K562 (cell line): ENCODE measurements around the gene TRIO. TPM values are rescaled to one million over a fixed set of nuclear protein-coding genes. Genes with fewer than 3 reads are reported as not detected.

ENCODE experiments used
- ATAC-seq: fragments of 200-7000 bp; cut with Tn5 transposase; 3 replicates; pipeline ENCODE4 v1.9.1; 2020; ENCODE audit warnings: moderate library complexity
- BruUV-seq: library from RNA; stranded (reverse); fragments of 400-500 nt; replicated peaks from 2 replicates; lab custom pipeline; 2021; lab: Mats Ljungman, UMichigan
- CTCF ChIA-PET: fragments of 300-600 bp; formaldehyde crosslinking; extraction: SDS; loops from one replicate; lab custom pipeline; 2021; ENCODE audit warnings: low intra/inter-chr PET ratio; lab: Yijun Ruan, JAX
- POLR2A ChIA-PET: fragments of 300-600, 350-650 bp; sonication (Branson Sonifier 250); formaldehyde crosslinking; extraction: SDS; loops from one replicate; lab custom pipeline; 2021; ENCODE audit warnings: antibody characterized with exemption, inconsistent platforms; lab: Yijun Ruan, JAX
- DNase-seq, 4 experiments: peaks; one replicate each; pipeline versions ENCODE4 v3.0.0 to v3.0.0-alpha.2; 2011 to 2018; ENCODE audit warnings: low spot score in 3 of 4, mixed read lengths in 3 of 4; ENCODE audit errors: extremely low read depth in 1 of 4
- FAIRE-seq: peaks from 2 replicates; lab custom pipeline; 2011; peaks lifted over from hg19 to GRCh38; lab: Jason Lieb, UNC
- H2AFZ ChIP-seq: 2 replicates; pipeline ENCODE4 v1.6.0; 2011; ENCODE audit warnings: low read depth, low read length, control low read depth, inconsistent platforms
- H3K27ac ChIP-seq: fragments of 200-600 bp; 3 replicates; pipeline ENCODE4 v1.8.0; 2011; ENCODE audit warnings: low read depth, mild to moderate bottlenecking, control low read depth, inconsistent platforms, low read length, moderate library complexity, mixed read lengths; ENCODE audit errors: extremely low read depth
- H3K27me3 ChIP-seq, 2 experiments: fragments of 300-600 bp in 1 of 2; 2 replicates in 1 of 2; 3 replicates in 1 of 2; pipeline versions ENCODE4 v1.6.0 to v1.8.0; 2011; ENCODE audit warnings: inconsistent platforms in 2 of 2, low read length in 2 of 2, mild to moderate bottlenecking in 1 of 2, mixed read lengths in 1 of 2, moderate library complexity in 1 of 2; ENCODE audit not compliant: control insufficient read depth in 2 of 2, insufficient read depth in 2 of 2
- H3K36me3 ChIP-seq: fragments of 300-600 bp; 3 replicates; pipeline ENCODE4 v1.8.0; 2011; ENCODE audit warnings: mild to moderate bottlenecking, low read length, inconsistent platforms; ENCODE audit not compliant: control insufficient read depth, insufficient read depth
- H3K4me1 ChIP-seq, 2 experiments: fragments of 200-600 bp in 1 of 2; replicated peaks in 1 of 2; 2 replicates in 1 of 2; 3 replicates in 1 of 2; pipeline versions ENCODE4 v1.5.1 to v1.8.0; 2011; ENCODE audit warnings: inconsistent platforms in 2 of 2, low read length in 2 of 2, mild to moderate bottlenecking in 1 of 2, mixed read lengths in 1 of 2, moderate library complexity in 1 of 2; ENCODE audit not compliant: control insufficient read depth in 2 of 2, insufficient read depth in 2 of 2
- H3K4me2 ChIP-seq: 2 replicates; pipeline ENCODE4 v1.6.1; 2011; ENCODE audit warnings: low read length, control low read depth, inconsistent platforms, mixed read lengths; ENCODE audit not compliant: insufficient read depth
- H3K4me3 ChIP-seq: fragments of 200-600 bp; sonication (generic), shearing (Covaris generic); 2 replicates; pipeline ENCODE4 v1.5.1; 2016; ENCODE audit warnings: control low read depth, inconsistent platforms
- H3K79me2 ChIP-seq: fragments of 200-600 bp; 3 replicates; pipeline ENCODE4 v1.8.0; 2011; ENCODE audit warnings: low read length, inconsistent platforms; ENCODE audit not compliant: control insufficient read depth, insufficient read depth
- H3K9ac ChIP-seq, 2 experiments: 2 replicates each; pipeline versions ENCODE4 v1.6.0 to v1.6.1; 2011; ENCODE audit warnings: low read depth in 2 of 2, low read length in 2 of 2, control low read depth in 1 of 2, inconsistent platforms in 1 of 2, mild to moderate bottlenecking in 1 of 2, mixed read lengths in 1 of 2; ENCODE audit not compliant: insufficient read depth in 1 of 2
- H3K9me1 ChIP-seq: one replicate; pipeline ENCODE4 v1.6.0; 2011; ENCODE audit warnings: inconsistent platforms, mild to moderate bottlenecking, low read length, moderate library complexity; ENCODE audit not compliant: control insufficient read depth, insufficient read depth
- H3K9me3 ChIP-seq: replicated peaks from 2 replicates; pipeline ENCODE4 v1.5.1; 2011; ENCODE audit warnings: low read depth, low read length, inconsistent platforms; ENCODE audit not compliant: control insufficient read depth, insufficient read depth
- H4K20me1 ChIP-seq: replicated peaks from 2 replicates; pipeline ENCODE4 v1.6.1; 2011; ENCODE audit warnings: low read length, inconsistent platforms, mixed read lengths; ENCODE audit not compliant: control insufficient read depth, insufficient read depth
- BACH1 ChIP-seq: fragments of 200-800 bp; sonication (Bioruptor generic); IDR thresholded peaks from 2 replicates; pipeline ENCODE4 v1.6.1; 2016; ENCODE audit warnings: missing genetic modification characterization, missing compliant biosample characterization
- ETV5 ChIP-seq: sonication (generic); formaldehyde crosslinking; IDR thresholded peaks from 2 replicates; pipeline ENCODE4 v1.4.0; 2020; ENCODE audit warnings: low read depth, mild to moderate bottlenecking, missing genetic modification reagents
- HBP1 ChIP-seq: fragments of 450-650 bp; formaldehyde crosslinking; IDR thresholded peaks from 2 replicates; pipeline ENCODE4 v1.4.0; 2022; ENCODE audit warnings: missing genetic modification characterization
- HMGN3 ChIP-seq: IDR thresholded peaks from 2 replicates; pipeline ENCODE4 v1.6.1; 2011; ENCODE audit warnings: borderline replicate concordance, low read depth, mild to moderate bottlenecking, mixed read lengths, low read length; ENCODE audit not compliant: insufficient read length; ENCODE audit errors: extremely low read depth
- HNRNPK ChIP-seq: fragments of 200-400 bp; formaldehyde crosslinking; IDR thresholded peaks from one replicate; pipeline ENCODE4 v1.6.1; 2018; ENCODE audit warnings: mild to moderate bottlenecking, low read depth, low read length; ENCODE audit not compliant: poor library complexity, severe bottlenecking
- KDM5B ChIP-seq: fragments of 200-600 bp; sonication (generic); IDR thresholded peaks from 2 replicates; pipeline ENCODE4 v1.6.1; 2012; ENCODE audit warnings: low read depth, mild to moderate bottlenecking, moderate library complexity, low read length, control low read depth, inconsistent platforms; ENCODE audit not compliant: insufficient replicate concordance
- NFIC ChIP-seq: fragments of 450-650 bp; IDR thresholded peaks from 2 replicates; pipeline ENCODE4 v1.6.1; 2017; ENCODE audit warnings: mild to moderate bottlenecking, inconsistent platforms
- NFIX ChIP-seq: fragments of 250-450 bp; sonication (Bioruptor Pico); IDR thresholded peaks from 2 replicates; pipeline ENCODE4 v1.4.0; 2020; ENCODE audit warnings: low read depth, mild to moderate bottlenecking, moderate library complexity
- SMARCB1 ChIP-seq: IDR thresholded peaks from 2 replicates; pipeline ENCODE4 v1.6.1; 2011; ENCODE audit warnings: improper control_type of control experiment, low read depth; ENCODE audit not compliant: insufficient read length
- TEAD4 ChIP-seq, 2 experiments: sonication (generic) in 1 of 2; formaldehyde crosslinking in 1 of 2; IDR thresholded peaks; 2 replicates each; pipeline versions ENCODE4 v1.6.1 to v1.8.0; 2012 to 2022; ENCODE audit warnings: borderline replicate concordance in 1 of 2, inconsistent platforms in 1 of 2, low read length in 1 of 2, mild to moderate bottlenecking in 1 of 2, missing genetic modification reagents in 1 of 2
- ZBTB17 ChIP-seq: fragments of 450-650 bp; formaldehyde crosslinking; IDR thresholded peaks from 2 replicates; pipeline ENCODE4 v1.4.0; 2020; ENCODE audit warnings: mild to moderate bottlenecking
- ZKSCAN1 ChIP-seq: fragments of 150-350 bp; IDR thresholded peaks from 2 replicates; pipeline ENCODE4 v1.6.1; 2016; ENCODE audit warnings: low read depth, low read length
- ZNF449 ChIP-seq: fragments of 250-450 bp; sonication (Bioruptor Pico); IDR thresholded peaks from 2 replicates; pipeline ENCODE4 v1.8.0; 2022; ENCODE audit warnings: moderate library complexity, mild to moderate bottlenecking, inconsistent platforms
- WGBS: fragments of 100-300 bp; shearing (Covaris generic); methylation state at CpG from one replicate; pipeline ENCODE4 v1.1.6; 2016; ENCODE audit warnings: low coverage, mixed read lengths; ENCODE audit not compliant: insufficient coverage; ENCODE audit errors: missing lambda C conversion rate; 5-methylcytosine and 5-hydroxymethylcytosine counted together
- in situ Hi-C: fragments of 300-500 bp; cut with MboI; formaldehyde crosslinking; loops from 4 replicates; pipeline ENCODE4 v1.15.0; 2018; ENCODE audit warnings: inconsistent platforms, mixed read lengths
- intact Hi-C: fragments of 100-400 bp; cut with micrococcal nuclease; formaldehyde crosslinking; loops from 2 replicates; pipeline ENCODE4 v1.14.2; 2022
- polyA plus RNA-seq, 8 experiments: library from polyadenylated mRNA; depleted of rRNA in 4 of 8; stranded (reverse) in 5 of 8; unstranded in 3 of 8; fragments of >200 nt; fragmentation: Nextera tagmentation in 2 of 8; fragmentation: Illumina TruSeq in 1 of 8; extraction: Ambion mirVana in 2 of 8; extraction: Trizol in 1 of 8; gene quantifications; 2 replicates each; pipeline versions ENCODE4 v1.2.1 to v1.2.3, GENCODE V29; 2011 to 2014; ENCODE audit warnings: inconsistent platforms in 1 of 8, missing spikeins in 1 of 8
- total RNA-seq, 7 experiments: library from RNA; depleted of rRNA in 6 of 7; stranded (reverse); fragments of >200 nt in 6 of 7; fragmentation: Illumina TruSeq in 2 of 7; extraction: Trizol in 2 of 7; gene quantifications; 2 replicates each; pipeline versions ENCODE4 v1.2.1 to v1.2.3, GENCODE V29; 2011 to 2021; ENCODE audit warnings: low replicate concordance in 1 of 7
- TF ChIP-seq, protein P1 (sequence below): sonication (generic); formaldehyde crosslinking; IDR thresholded peaks from 2 replicates; pipeline ENCODE4 v1.8.0; 2023; ENCODE audit warnings: missing genetic modification reagents, mild to moderate bottlenecking, borderline replicate concordance

TRIO gene
- total and polyA plus RNA-seq, 9 of the 15 experiments (the other 6 are each of a cell fraction or from before 2014, with no cell fraction given), result 0.24 to 5.0 (median 1.1) TPM

DNA sequence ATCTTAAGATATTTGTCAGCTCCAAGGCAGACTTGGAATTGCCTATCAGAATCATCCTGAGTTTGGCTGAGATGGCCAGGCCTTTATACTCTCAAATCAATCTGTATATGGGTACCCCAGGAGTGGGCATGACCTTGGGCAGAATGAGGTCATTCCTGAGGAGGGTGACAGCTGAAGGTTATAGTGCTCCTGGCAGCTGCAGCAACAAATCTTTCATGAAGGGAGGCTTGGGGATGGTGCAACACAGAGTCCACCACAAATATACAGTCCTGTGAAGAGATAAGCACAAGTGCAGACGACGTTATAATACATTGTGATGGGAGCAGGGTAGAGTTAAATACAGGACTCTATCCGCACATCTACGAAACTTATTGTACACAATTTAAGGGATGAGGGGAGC, 21.1 kb upstream of the TRIO start:
- Histone ChIP-seq H3K27ac (no peak overlapping the region), H4K20me1 (no peaks in the 10 kb centered on the region), H3K27me3 (peaks cover 0 to 4% of the 10 kb centered on the region in 2 experiments; a peak in 1 of 5 replicates), H3K79me2 (no peaks in the 10 kb centered on the region), H3K9ac (no peak overlapping the region), H3K4me3 (no peak overlapping the region), H3K36me3 (no peaks in the 10 kb centered on the region), H3K4me2 (no peak overlapping the region), H2AFZ (no peak overlapping the region), H3K4me1 (no peaks in the 10 kb centered on the region), H3K9me3 (no peaks in the 10 kb centered on the region), H3K9me1 (no peaks in the 10 kb centered on the region)
- no peak for DNase-seq
- no peak for FAIRE-seq
- in situ Hi-C loops (no loop called here), intact Hi-C loops (no loop called here)
- 2% methylated on average over 4 of the region's 4 CpGs for WGBS
- CTCF ChIA-PET, result no interaction called here
- ATAC-seq, result no peak
- POLR2A ChIA-PET, result no interaction called here
- no TSS peak for BruUV-seq
- TF ChIP-seq ZKSCAN1 (no peak), ZBTB17 (CRISPR knock-in tag) (no peak), NFIC (no peak), SMARCB1 (no peak), KDM5B (no peak), ETV5 (CRISPR knock-in tag) (no peak), HMGN3 (no peak), HBP1 (CRISPR knock-in tag) (no peak), HNRNPK (no peak), NFIX (CRISPR knock-in tag) (no peak), BACH1 (tag) (no peak), TEAD4 (IDR thresholded peaks at IDR 0.05; ENCODE audit: low read length) (no peak), TEAD4 (CRISPR knock-in tag; IDR thresholded peaks at IDR 0.05; ENCODE audit: borderline replicate concordance) (no peak), ZNF449 (no peak)
- TF ChIP-seq, protein P1, sequence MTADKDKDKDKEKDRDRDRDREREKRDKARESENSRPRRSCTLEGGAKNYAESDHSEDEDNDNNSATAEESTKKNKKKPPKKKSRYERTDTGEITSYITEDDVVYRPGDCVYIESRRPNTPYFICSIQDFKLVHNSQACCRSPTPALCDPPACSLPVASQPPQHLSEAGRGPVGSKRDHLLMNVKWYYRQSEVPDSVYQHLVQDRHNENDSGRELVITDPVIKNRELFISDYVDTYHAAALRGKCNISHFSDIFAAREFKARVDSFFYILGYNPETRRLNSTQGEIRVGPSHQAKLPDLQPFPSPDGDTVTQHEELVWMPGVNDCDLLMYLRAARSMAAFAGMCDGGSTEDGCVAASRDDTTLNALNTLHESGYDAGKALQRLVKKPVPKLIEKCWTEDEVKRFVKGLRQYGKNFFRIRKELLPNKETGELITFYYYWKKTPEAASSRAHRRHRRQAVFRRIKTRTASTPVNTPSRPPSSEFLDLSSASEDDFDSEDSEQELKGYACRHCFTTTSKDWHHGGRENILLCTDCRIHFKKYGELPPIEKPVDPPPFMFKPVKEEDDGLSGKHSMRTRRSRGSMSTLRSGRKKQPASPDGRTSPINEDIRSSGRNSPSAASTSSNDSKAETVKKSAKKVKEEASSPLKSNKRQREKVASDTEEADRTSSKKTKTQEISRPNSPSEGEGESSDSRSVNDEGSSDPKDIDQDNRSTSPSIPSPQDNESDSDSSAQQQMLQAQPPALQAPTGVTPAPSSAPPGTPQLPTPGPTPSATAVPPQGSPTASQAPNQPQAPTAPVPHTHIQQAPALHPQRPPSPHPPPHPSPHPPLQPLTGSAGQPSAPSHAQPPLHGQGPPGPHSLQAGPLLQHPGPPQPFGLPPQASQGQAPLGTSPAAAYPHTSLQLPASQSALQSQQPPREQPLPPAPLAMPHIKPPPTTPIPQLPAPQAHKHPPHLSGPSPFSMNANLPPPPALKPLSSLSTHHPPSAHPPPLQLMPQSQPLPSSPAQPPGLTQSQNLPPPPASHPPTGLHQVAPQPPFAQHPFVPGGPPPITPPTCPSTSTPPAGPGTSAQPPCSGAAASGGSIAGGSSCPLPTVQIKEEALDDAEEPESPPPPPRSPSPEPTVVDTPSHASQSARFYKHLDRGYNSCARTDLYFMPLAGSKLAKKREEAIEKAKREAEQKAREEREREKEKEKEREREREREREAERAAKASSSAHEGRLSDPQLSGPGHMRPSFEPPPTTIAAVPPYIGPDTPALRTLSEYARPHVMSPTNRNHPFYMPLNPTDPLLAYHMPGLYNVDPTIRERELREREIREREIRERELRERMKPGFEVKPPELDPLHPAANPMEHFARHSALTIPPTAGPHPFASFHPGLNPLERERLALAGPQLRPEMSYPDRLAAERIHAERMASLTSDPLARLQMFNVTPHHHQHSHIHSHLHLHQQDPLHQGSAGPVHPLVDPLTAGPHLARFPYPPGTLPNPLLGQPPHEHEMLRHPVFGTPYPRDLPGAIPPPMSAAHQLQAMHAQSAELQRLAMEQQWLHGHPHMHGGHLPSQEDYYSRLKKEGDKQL, result no peak
